ENCODE results near the gene PIRT.

The PIRT gene

GRCh38 chr17:10821770-10822169 lies 16.1 kb downstream of the PIRT start:
- DNase-seq (ENCODE audit: low spot score), result no peak
- Histone ChIP-seq H3K4me3 (no peak overlapping the region), H3K27ac (no peak overlapping the region)
- TF ChIP-seq CTCF (IDR thresholded peaks at IDR 0.05), result no peak

- TF ChIP-seq CTCF (IDR thresholded peaks at IDR 0.05), result no peak
- DNase-seq (ENCODE audit: low spot score), result no peak
- Histone ChIP-seq H3K4me3 (no peak overlapping the region), H3K27ac (no peak overlapping the region)
Observed at GRCh38 chr17:10821054-10821453, 16.8 kb downstream of the PIRT start.

- Histone ChIP-seq H3K27ac (no peak overlapping the region), H3K4me3 (no peak overlapping the region)
- no peak for TF ChIP-seq CTCF (IDR thresholded peaks at IDR 0.05)
- no peak for DNase-seq (ENCODE audit: low spot score)
Observed at GRCh38 chr17:10815319-10815718, 22.6 kb downstream of the PIRT start.

GRCh38 chr17:10814075-10814474 lies 23.8 kb downstream of the PIRT start:
- no peak for TF ChIP-seq CTCF (IDR thresholded peaks at IDR 0.05)
- H3K27ac ChIP-seq, result no peak overlapping the region
- H3K4me3 ChIP-seq, result no peak overlapping the region
- no peak for DNase-seq (ENCODE audit: low spot score)

GRCh38 chr17:10812674-10813073 lies 25.2 kb downstream of the PIRT start:
- H3K27ac ChIP-seq, result no peak overlapping the region
- DNase-seq (ENCODE audit: low spot score), result no peak
- no peak overlapping the region for H3K4me3 ChIP-seq
- TF ChIP-seq CTCF (IDR thresholded peaks at IDR 0.05), result no peak

GRCh38 chr17:10809605-10810004 lies 28.3 kb downstream of the PIRT start:
- Histone ChIP-seq H3K4me3 (no peak overlapping the region), H3K27ac (no peak overlapping the region)
- no peak for TF ChIP-seq CTCF (IDR thresholded peaks at IDR 0.05)
- DNase-seq (ENCODE audit: low spot score), result no peak

GRCh38 chr17:10807704-10808128 lies 30.2 kb downstream of the PIRT start:
- Histone ChIP-seq H3K27ac (no peak overlapping the region), H3K4me3 (no peak overlapping the region)
- DNase-seq (ENCODE audit: low spot score), result no peak
- TF ChIP-seq CTCF (IDR thresholded peaks at IDR 0.05), result no peak
